A549 (cell line): Measurements from ENCODE around the gene TTLL11. TPM values are rescaled to one million over a fixed set of nuclear protein-coding genes. Genes with fewer than 3 reads are reported as not detected.

ENCODE experiments used
- ATAC-seq, 2 experiments: fragments of 200-7000 bp in 1 of 2; fragments of >200 bp in 1 of 2; cut with Nextera tagmentation in 1 of 2; cut with Tn5 transposase in 1 of 2; 3 replicates each; pipeline versions ENCODE4 v1.8.0 to v1.9.1; 2018 to 2020; ENCODE audit warnings: mild to moderate bottlenecking in 1 of 2, moderate library complexity in 1 of 2
- CTCF ChIA-PET: fragments of 300-600 bp; sonication (Branson Sonifier 250); formaldehyde crosslinking; extraction: SDS; loops from one replicate; lab custom pipeline; 2021; ENCODE audit warnings: antibody characterized with exemption, inconsistent platforms; lab: Yijun Ruan, JAX
- POLR2A ChIA-PET: fragments of 350-600 bp; formaldehyde crosslinking; extraction: SDS; loops from one replicate; lab custom pipeline; 2021; ENCODE audit warnings: antibody characterized with exemption, inconsistent platforms; lab: Yijun Ruan, JAX
- DNase-seq, 2 experiments: peaks; one replicate each; pipeline versions ENCODE4 v3.0.0 to v3.0.0-alpha.2; 2011 to 2016; ENCODE audit warnings: low read depth in 1 of 2, low spot score in 1 of 2
- FAIRE-seq: peaks from 2 replicates; lab custom pipeline; 2011; peaks lifted over from hg19 to GRCh38; lab: Jason Lieb, UNC
- H3K27ac ChIP-seq, 2 experiments: fragments of >200 bp; sonication (Bioruptor Twin); formaldehyde crosslinking; 3 replicates each; pipeline ENCODE4 v1.5.1; 2016 to 2017
- H3K4me1 ChIP-seq: fragments of >200 bp; sonication (Bioruptor Twin); formaldehyde crosslinking; 3 replicates; pipeline ENCODE4 v1.6.1; 2016
- H3K4me2 ChIP-seq: fragments of >200 bp; sonication (Bioruptor Twin); formaldehyde crosslinking; 3 replicates; pipeline ENCODE4 v1.6.1; 2016
- H3K4me3 ChIP-seq: fragments of >200 bp; sonication (Bioruptor Twin); formaldehyde crosslinking; 3 replicates; pipeline ENCODE4 v1.5.1; 2016
- H3K9me3 ChIP-seq: fragments of >200 bp; sonication (Bioruptor Twin); formaldehyde crosslinking; 3 replicates; pipeline ENCODE4 v1.6.1; 2016
- ATOH8 ChIP-seq: fragments of 250-450 bp; sonication (Bioruptor Pico); IDR thresholded peaks from 2 replicates; pipeline ENCODE4 v1.5.0; 2020; ENCODE audit warnings: low read depth, mild to moderate bottlenecking, moderate library complexity
- BHLHE40 ChIP-seq: IDR thresholded peaks from 2 replicates; pipeline ENCODE4 v1.6.1; 2012; ENCODE audit warnings: low read depth, low read length, inconsistent platforms
- CBX8 ChIP-seq: fragments of 200-600 bp; sonication (generic); IDR thresholded peaks from 2 replicates; pipeline ENCODE4 v1.6.1; 2016
- CHD2 ChIP-seq: fragments of 150-350 bp; IDR thresholded peaks from 2 replicates; pipeline ENCODE4 v1.6.1; 2014; ENCODE audit warnings: low read length; ENCODE audit not compliant: partially characterized antibody
- CHD4 ChIP-seq: fragments of 200-600 bp; sonication (generic); IDR thresholded peaks from 2 replicates; pipeline ENCODE4 v1.6.1; 2016; ENCODE audit warnings: antibody characterized with exemption, mild to moderate bottlenecking, borderline replicate concordance
- CTCF ChIP-seq: fragments of >200 bp; sonication (Bioruptor Twin); formaldehyde crosslinking; IDR thresholded peaks from 3 replicates; pipeline ENCODE4 v1.5.1; 2016
- E2F6 ChIP-seq: IDR thresholded peaks from 2 replicates; pipeline ENCODE4 v1.6.1; 2012; ENCODE audit warnings: low read depth, borderline replicate concordance
- EHF ChIP-seq: fragments of 250-450 bp; sonication (Bioruptor Pico); IDR thresholded peaks from 2 replicates; pipeline ENCODE4 v1.5.0; 2020; ENCODE audit warnings: mild to moderate bottlenecking
- ELK1 ChIP-seq: fragments of 150-350 bp; IDR thresholded peaks from 2 replicates; pipeline ENCODE4 v1.6.1; 2014; ENCODE audit warnings: low read depth, mild to moderate bottlenecking, low read length
- EP300 ChIP-seq, 2 experiments: fragments of >200 bp; sonication (Bioruptor Twin); formaldehyde crosslinking; IDR thresholded peaks; 2 replicates in 1 of 2; 3 replicates in 1 of 2; pipeline ENCODE4 v1.6.1; 2016 to 2017
- ESRRA ChIP-seq: fragments of 150-350 bp; IDR thresholded peaks from 2 replicates; pipeline ENCODE4 v1.6.1; 2014; ENCODE audit warnings: mild to moderate bottlenecking, low read length, borderline replicate concordance
- FOSB ChIP-seq: fragments of 250-450 bp; sonication (Bioruptor Pico); IDR thresholded peaks from 2 replicates; pipeline ENCODE4 v1.5.0; 2020; ENCODE audit warnings: mild to moderate bottlenecking, moderate library complexity
- FOSL2 ChIP-seq, 2 experiments: fragments of 450-650 bp in 1 of 2; fragments of >200 bp in 1 of 2; sonication (Bioruptor Twin) in 1 of 2; formaldehyde crosslinking; IDR thresholded peaks; 2 replicates each; pipeline versions ENCODE4 v1.5.0 to v1.6.1; 2016 to 2020; ENCODE audit warnings: mild to moderate bottlenecking in 1 of 2, moderate library complexity in 1 of 2
- GATA3 ChIP-seq: IDR thresholded peaks from 2 replicates; pipeline ENCODE4 v1.6.1; 2012; ENCODE audit warnings: borderline replicate concordance
- HEYL ChIP-seq: fragments of 250-450 bp; sonication (Bioruptor Pico); IDR thresholded peaks from 2 replicates; pipeline ENCODE4 v1.8.0; 2021; ENCODE audit warnings: mild to moderate bottlenecking, moderate library complexity
- HMGXB4 ChIP-seq: fragments of 250-450 bp; sonication (Bioruptor Pico); IDR thresholded peaks from 2 replicates; pipeline ENCODE4 v1.5.0; 2021; ENCODE audit warnings: mild to moderate bottlenecking, moderate library complexity, borderline replicate concordance
- HOXA7 ChIP-seq: fragments of 250-450 bp; sonication (Bioruptor Pico); IDR thresholded peaks from 2 replicates; pipeline ENCODE4 v1.5.0; 2020; ENCODE audit warnings: mild to moderate bottlenecking, moderate library complexity
- HOXB5 ChIP-seq: fragments of 250-450 bp; sonication (Bioruptor Pico); IDR thresholded peaks from 2 replicates; pipeline ENCODE4 v1.5.0; 2020; ENCODE audit warnings: mild to moderate bottlenecking, moderate library complexity
- JUN ChIP-seq, 2 experiments: fragments of >200 bp; sonication (Bioruptor Twin); formaldehyde crosslinking; IDR thresholded peaks; 2 replicates in 1 of 2; 3 replicates in 1 of 2; pipeline ENCODE4 v1.6.1; 2016 to 2017
- JUNB ChIP-seq: fragments of >200 bp; sonication (Bioruptor Twin); formaldehyde crosslinking; IDR thresholded peaks from 2 replicates; pipeline ENCODE4 v1.6.1; 2016
- MAX ChIP-seq: IDR thresholded peaks from 2 replicates; pipeline ENCODE4 v1.6.1; 2012
- NFE2L2 ChIP-seq: fragments of 150-350 bp; conservative IDR thresholded peaks from 2 replicates; pipeline ENCODE4 v1.6.1; 2014; ENCODE audit warnings: low read length
- NPAS2 ChIP-seq: fragments of 250-450 bp; sonication (Bioruptor Pico); IDR thresholded peaks from 2 replicates; pipeline ENCODE4 v1.8.0; 2022; ENCODE audit warnings: mild to moderate bottlenecking, moderate library complexity, borderline replicate concordance
- NR3C1 ChIP-seq: fragments of >200 bp; sonication (Bioruptor Twin); formaldehyde crosslinking; IDR thresholded peaks from 3 replicates; pipeline ENCODE4 v1.6.1; 2017
- PHF8 ChIP-seq: fragments of 200-600 bp; sonication (generic); IDR thresholded peaks from 2 replicates; pipeline ENCODE4 v1.6.1; 2016; ENCODE audit warnings: low read depth, mild to moderate bottlenecking, antibody characterized with exemption, moderate library complexity, borderline replicate concordance
- RARB ChIP-seq: fragments of 250-450 bp; sonication (Bioruptor Pico); IDR thresholded peaks from 2 replicates; pipeline ENCODE4 v1.8.0; 2021; ENCODE audit warnings: mild to moderate bottlenecking, moderate library complexity
- RCOR1 ChIP-seq: fragments of 150-350 bp; IDR thresholded peaks from 2 replicates; pipeline ENCODE4 v1.6.1; 2014; ENCODE audit warnings: antibody characterized with exemption, low read length, low read depth
- RFX5 ChIP-seq: fragments of 450-650 bp; IDR thresholded peaks from 2 replicates; pipeline ENCODE4 v1.7.1; 2014; ENCODE audit warnings: antibody characterized with exemption, mild to moderate bottlenecking, moderate library complexity
- RNF2 ChIP-seq: fragments of 200-600 bp; sonication (generic); IDR thresholded peaks from 2 replicates; pipeline ENCODE4 v1.6.1; 2016; ENCODE audit warnings: low read depth, mild to moderate bottlenecking, antibody characterized with exemption, moderate library complexity, borderline replicate concordance
- SMC3 ChIP-seq: fragments of >200 bp; sonication (Bioruptor Twin); formaldehyde crosslinking; IDR thresholded peaks from 3 replicates; pipeline ENCODE4 v1.6.1; 2018; ENCODE audit warnings: inconsistent platforms
- USF2 ChIP-seq: fragments of 450-650 bp; IDR thresholded peaks from 2 replicates; pipeline ENCODE4 v1.6.1; 2014; ENCODE audit warnings: antibody characterized with exemption
- WGBS: methylation state at CpG from one replicate; pipeline ENCODE4 v1.1.6; 2017; ENCODE audit errors: missing lambda C conversion rate; 5-methylcytosine and 5-hydroxymethylcytosine counted together
- polyA plus RNA-seq, 4 experiments: library from polyadenylated mRNA; depleted of rRNA in 3 of 4; stranded (reverse); fragments of >200 nt; fragmentation: RNase III in 1 of 4; extraction: RNeasy Plus Mini Kit Qiagen cat#74134 plus additional on column Dnase treatment in 1 of 4; gene quantifications; 2 replicates in 3 of 4; 3 replicates in 1 of 4; pipeline ENCODE4 v1.2.3, GENCODE V29; 2011 to 2017

Gene TTLL11
- polyA plus RNA-seq, 2 of the 4 experiments (the other 2 are of a cell fraction), result 1.8 to 2.6 TPM

- ChIA-PET CTCF (no interaction called here), POLR2A (no interaction called here)
- H3K4me3 ChIP-seq, result no peak overlapping the region
- no peak for ATAC-seq
- no peak overlapping the region for H3K27ac ChIP-seq
- H3K4me2 ChIP-seq, result no peak overlapping the region
- TF ChIP-seq RARB (CRISPR knock-in tag) (no peak), CHD2 (no peak), PHF8 (no peak), FOSL2 (IDR thresholded peaks at IDR 0.05) (no peak), FOSL2 (CRISPR knock-in tag; IDR thresholded peaks at IDR 0.05) (no peak), RCOR1 (no peak), SMC3 (no peak), EP300 (IDR thresholded peaks at IDR 0.05) (no peak), ATOH8 (CRISPR knock-in tag) (no peak), RFX5 (no peak), E2F6 (no peak), NPAS2 (CRISPR knock-in tag) (no peak), RNF2 (no peak), HEYL (CRISPR knock-in tag) (no peak), GATA3 (no peak), BHLHE40 (no peak), HOXA7 (CRISPR knock-in tag) (no peak), ELK1 (no peak), NFE2L2 (no peak), HOXB5 (CRISPR knock-in tag) (no peak)
- H3K9me3 ChIP-seq, result peaks cover 4% of the 10 kb centered on the region; the same call in 1 of the 3 replicates
- DNase-seq, result no peak
- 47% methylated on average over 5 of the region's 5 CpGs for WGBS
- no peak for FAIRE-seq
- no peaks in the 10 kb centered on the region for H3K4me1 ChIP-seq
Observed at GRCh38 chr9:121802753-121803152, 290.4 kb downstream of the TTLL11 start.

- no peak overlapping the region for H3K27ac ChIP-seq
- CTCF ChIA-PET, result no interaction called here
- no peak overlapping the region for H3K4me3 ChIP-seq
- DNase-seq, result no peak
- H3K4me2 ChIP-seq, result no peak overlapping the region
- H3K9me3 ChIP-seq, result peaks cover 4% of the 10 kb centered on the region; the same call in 1 of the 3 replicates
- H3K4me1 ChIP-seq, result no peaks in the 10 kb centered on the region
- POLR2A ChIA-PET, result no interaction called here
- 15% methylated on average over 3 of the region's 3 CpGs for WGBS
- no peak for FAIRE-seq
- ATAC-seq, result no peak
- TF ChIP-seq CBX8 (no peak), EHF (CRISPR knock-in tag) (no peak), GATA3 (no peak), ESRRA (no peak), HMGXB4 (CRISPR knock-in tag) (no peak), JUN (IDR thresholded peaks at IDR 0.05) (no peak), JUNB (no peak), USF2 (no peak), CHD4 (no peak), CTCF (no peak), EP300 (IDR thresholded peaks at IDR 0.05) (no peak), MAX (no peak), NR3C1 (no peak), NFE2L2 (no peak), FOSB (CRISPR knock-in tag) (no peak), HOXB5 (CRISPR knock-in tag) (no peak), E2F6 (no peak), FOSL2 (IDR thresholded peaks at IDR 0.05) (no peak), FOSL2 (CRISPR knock-in tag; IDR thresholded peaks at IDR 0.05) (no peak)
Observed at GRCh38 chr9:121801579-121801978, 291.5 kb downstream of the TTLL11 start.
